CD4-positive, alpha-beta T cell treated with Interleukin-4 for 1 hour (primary cell): ENCODE measurements around the gene KDM2B.
A peak's percentile ranks its signal among the peaks of the same experiment; 100 is the strongest.
"Not testable (repeated sequence)": the region's sequence is repeated elsewhere in the genome, so short reads cannot be mapped to it uniquely, and the experiment has no call there.

Source experiments
- DNase-seq, 2 donors: peaks; one replicate each; pipeline ENCODE4 v3.0.0-alpha.2; 2020 to 2022

Gene KDM2B

DNA sequence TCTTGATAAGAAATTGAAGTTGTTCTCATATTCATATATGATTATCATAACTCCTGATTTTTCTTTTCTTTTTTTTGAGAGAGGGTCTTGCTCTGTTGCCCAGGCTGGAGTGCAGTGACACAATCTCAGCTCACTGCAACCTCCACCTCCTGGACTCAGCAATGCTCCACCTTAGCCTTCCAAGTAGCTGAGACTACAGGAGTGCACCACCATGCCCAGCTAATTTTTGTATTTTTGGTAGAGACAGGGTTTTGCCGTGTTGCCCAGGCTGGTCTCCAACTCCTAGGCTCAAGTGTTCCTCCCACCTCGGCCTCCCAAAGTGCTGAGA is 2.5 kb upstream of the KDM2B start:
- not testable (repeated sequence) for DNase-seq

DNA sequence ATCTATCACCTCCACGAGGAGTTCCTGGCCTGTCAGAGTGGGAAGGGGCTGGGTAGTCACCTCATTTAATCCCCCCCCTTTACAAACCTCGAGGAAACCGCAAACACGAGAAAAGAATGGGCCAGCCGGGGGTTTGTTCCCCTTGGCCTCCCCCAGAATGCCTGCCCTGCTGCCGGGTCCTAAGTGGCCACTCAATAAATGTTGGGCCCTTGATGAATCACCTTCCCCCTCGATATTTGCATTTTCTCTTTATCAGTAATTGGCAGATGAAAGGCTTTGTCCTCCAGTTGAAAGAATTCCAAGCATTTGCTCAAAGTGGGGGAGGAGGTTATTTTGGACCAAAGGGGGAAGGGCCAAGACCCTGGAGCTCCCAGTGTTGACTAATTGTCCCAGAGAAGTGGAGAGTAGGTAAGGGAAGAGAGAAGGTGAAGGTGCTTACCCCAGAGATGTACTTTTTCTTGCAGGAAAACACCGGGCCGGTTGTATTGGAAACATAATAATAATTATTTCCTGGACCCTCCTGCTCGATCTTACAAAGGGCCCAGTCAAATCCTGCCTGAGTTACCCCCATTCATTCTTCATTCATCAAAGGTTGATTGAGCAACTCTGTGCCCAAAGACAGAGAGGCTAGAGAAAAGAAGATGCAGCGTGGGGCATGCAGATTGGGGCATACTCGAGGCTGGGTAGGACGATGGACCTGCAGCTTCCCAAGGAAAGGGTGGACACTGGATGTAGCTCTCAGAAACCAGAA is 1.9 kb upstream of the KDM2B start:
- no peak for DNase-seq

DNA sequence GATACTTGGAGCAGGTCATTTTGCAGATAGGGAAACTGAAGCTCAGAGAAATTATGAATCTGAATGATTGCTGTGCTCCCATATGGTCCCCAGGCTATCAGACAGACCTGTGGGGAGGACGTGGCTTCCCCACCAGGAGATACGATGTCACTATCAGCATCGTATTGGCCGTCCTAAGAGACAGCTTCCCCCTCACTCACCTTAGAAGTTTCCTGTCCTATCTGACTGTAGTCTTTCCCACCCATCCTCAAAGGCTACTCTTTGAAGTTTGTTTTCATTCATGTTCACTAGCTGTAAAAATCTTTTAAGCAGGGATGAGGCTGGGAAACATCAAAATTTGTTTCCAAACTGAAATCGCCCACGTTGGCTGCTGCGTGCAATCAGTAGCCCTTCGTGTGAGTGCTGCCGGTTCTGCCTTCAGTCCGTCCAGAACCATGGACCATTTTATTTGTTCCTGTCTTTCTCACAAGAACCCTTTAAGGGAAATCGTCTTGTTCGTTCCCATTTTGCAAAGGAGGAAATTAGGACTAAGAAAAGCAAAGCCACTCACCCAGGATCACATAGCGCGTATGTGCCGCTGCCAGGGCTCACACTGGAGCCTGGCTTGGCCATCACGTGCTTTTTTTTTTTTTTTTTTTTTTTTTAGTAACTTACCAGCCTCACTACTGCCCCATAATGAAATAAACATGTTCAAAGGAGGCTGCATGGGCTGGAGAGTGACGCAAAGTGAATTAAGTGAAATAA is 1.0 kb upstream of the KDM2B start:
- peak in 1 of 2 donors; percentile 36 for DNase-seq

DNA sequence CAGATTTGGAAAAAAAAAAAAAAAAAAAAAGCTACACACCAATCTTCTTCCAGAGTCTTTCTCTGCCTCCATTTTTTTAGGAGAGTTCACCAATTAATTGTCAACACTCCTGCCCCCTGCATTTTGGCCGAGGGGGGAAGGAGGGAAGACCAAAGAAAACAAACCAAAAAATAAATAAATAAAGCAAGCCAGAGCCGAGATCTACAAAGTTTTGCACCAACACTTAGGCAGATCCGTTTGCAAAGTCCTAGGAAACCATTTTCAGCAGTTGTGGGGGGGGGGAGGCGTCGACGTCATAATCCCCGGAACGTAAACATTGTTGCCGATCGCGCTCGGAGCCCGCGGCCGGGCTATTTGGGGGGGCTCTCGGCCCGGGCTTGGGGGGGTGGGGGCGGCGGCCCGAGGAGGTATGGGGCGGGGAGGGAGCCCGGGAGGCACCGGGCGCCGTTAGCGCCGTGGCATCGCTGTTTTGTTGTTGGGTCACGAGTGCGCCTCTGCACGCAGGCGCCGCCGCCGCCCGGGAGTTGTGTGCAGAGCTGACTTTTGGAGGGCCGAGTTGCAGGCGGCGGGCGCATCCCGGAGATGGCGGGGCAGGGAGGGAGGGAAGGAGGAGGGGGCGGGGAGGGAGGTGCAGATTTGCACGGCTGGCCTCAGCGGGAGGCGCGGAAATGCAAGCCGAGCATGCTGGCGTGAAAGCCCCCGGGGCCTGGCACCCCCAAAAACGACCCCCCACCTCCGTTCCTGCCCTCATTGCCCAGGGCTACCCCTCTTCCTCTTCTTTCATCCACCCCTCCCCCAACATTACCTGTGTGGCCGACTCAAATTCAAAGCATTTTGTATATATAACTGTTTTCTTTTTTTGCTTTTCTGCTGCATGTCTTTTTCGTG is 598 bp downstream of the KDM2B start:
- DNase-seq = peak; percentile 76 to 85

DNA sequence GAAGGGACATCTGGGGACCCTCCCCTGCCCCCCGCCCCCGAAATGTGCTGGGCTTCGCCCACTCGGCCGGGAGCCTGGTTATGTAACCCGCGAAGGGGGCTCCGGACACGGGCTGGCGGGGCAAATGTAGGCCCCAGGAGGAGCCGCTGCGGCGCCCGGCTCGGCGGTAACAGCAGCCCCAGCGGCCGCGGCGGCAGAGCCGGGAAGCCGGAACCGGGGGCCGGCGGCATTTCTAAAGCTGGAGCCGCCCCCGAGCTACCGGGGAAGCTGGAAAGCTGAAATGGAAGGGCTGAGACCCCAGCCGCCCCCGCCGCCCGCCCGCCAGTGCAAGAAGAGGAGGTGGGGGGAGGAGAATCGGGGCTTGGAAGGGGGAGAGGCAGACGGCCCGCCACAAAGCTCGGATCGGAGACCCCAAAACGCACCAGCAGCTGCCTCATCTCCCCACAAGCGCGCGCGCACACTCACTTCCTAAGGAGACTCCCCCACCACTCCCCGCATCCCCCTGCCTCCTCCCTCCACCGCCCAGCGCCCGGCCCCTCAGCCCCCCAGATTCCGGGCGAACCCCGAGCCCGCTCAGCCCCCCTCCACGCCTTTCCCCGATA is 1.5 kb downstream of the KDM2B start:
- peak; percentile 37 to 46 for DNase-seq

DNA sequence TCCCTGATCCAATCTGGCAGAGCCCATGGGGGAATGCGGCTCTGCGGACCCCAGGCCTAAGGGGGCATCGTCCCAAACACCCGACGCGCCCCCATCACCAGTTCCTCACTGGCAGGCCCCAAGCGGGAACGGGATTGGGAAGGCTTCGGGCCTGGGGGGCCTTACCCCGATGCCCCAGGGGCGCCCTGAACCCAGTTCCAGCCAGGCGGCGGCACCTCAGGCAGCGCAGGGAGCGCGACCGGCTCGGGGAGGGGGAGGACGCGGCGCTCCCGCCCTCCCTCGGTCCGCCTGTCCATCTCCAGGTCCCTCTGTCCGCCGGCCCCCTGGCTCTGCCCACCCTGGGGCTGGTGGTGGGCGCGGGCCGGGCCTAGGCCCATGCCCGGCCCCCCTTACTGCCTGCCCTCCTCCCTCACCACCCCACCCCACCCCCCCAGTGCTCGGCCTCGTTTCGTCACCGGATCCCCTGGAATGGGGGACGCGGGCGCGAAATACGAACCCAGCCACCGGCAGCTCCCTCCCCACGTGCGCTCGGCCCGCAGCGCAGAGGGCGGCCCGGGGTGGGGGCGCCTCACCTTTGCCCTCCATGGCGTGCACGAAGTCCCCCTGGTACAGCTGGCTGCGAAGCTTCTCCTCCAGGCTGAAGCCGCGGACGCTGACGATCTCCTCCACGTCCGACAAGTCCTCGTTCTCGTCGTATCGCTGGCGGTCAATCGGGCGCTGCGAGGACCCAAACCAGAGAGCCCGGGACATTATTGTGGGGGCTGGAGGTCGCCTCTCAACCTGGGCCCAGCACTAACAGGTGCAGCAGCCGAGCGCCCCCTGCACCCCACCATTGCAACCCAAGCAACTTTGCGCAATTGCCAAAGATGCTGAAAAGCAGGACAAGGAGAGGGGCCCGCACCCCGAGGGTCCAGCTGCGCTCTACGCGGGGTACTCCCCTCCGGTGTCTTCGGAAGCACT is 2.3 kb downstream of the KDM2B start:
- peak; percentile 26 to 30 for DNase-seq

DNA sequence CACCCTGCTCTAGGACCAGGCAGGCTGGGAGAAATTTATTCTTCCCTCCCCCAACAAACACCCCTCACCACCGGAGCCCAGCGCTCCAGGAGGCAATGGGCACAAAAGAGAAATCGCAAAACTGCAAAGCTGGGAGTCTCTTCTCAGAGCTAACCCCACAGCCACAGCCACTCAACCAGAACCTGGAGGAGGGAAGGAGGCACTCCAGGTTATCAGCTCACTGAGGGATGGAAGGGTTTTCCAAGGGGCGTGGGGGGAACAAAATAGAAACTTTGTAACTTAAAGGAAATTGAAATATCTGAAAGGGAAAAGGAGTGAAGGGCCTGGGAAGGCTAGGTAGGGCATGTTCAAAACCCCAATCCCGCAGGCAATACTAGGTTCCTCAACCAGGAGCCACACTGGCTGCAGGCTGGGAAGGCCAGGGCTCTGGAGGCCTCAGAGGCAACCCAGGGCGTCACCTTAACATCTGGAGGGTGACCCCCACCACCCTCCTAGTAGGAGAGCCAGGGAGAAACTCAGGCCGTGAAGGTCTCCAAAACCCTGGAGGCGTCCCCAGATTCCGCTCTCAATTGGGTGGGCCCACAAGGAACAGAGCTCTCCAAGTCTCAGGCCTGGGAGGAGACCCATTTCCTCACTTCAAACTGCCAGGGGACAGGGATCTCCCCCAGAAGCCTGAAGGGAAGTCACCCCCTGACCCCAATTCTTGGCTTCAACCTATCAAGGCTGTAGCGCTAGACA is 3.2 kb downstream of the KDM2B start:
- DNase-seq = no peak

DNA sequence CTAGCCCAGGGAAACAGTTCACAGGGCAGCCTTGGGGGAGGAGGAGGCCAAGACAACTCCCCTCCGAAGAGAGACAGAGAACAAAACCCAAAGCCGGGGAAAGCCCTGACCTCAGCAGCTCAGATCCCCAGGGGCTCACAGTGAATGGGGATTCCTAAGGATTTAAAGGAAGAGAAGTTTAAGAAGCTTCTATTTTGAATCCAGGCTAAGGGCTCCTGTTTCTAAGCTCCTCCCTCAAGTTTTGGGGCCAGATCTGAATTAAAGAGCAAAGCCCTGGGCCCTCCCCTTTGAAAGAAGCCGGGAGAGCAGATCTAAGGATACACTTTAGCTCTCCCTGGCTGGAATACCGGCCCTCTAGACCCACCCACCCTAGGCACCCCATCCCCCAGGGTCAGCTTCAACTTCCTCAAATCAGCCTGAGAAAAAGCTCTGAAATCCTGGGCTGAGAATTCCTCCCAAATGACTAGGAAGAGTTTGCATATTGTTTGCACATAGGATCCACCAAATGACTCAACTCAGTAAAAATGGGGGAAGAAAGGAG is 3.9 kb downstream of the KDM2B start:
- DNase-seq = no peak

DNA sequence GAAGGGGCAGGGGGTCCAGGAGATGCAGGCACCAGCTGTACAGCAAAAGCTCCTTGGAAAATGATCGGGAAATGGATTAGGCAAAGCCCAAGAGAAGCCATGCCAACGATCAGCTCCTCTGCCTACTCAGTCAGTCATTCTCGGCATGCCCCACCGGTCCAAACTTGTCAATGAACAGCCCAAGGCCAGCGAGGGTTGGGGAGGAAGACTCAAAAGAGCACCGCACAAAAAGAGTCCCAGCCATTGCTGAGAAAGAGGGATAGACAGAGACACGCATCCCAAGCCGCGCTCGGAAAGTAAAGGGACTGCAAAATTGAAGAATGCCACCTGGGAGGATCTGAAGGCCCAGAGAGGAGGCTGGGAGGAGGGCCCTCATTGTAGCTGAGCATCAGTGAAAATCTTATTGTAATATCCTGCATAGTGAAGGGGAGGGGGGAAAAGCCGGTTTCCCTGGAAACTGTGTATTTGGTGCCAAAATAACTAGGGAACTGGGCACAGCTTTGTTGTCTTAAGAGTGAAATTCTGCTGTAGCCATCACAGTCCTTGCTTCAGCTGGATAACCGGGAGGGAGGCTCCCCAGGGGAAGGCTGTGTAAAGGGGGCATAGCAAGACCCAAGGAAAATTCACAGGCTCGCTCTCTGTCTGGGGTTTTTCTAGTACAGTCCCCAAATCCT is 4.7 kb downstream of the KDM2B start:
- DNase-seq = no peak

DNA sequence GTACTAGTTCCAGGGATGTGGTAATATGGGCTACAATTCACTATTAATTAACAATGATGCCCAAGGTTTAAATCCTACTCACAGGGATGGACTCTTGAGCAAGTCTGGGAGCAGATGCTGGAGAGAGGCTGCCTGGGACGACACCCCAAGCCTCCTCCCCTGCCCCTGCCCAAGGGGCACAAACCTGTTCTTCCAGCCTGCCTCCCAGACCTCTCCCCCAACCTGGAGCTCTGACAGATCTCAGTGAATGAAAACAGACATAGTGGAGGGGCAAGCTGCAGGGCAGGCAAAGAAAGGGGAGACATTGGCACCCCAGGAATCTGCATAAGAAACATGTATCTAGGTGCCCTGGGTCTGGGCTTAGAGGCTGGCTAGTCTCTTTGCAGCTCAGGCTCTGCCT is 5.8 kb downstream of the KDM2B start:
- no peak for DNase-seq

DNA sequence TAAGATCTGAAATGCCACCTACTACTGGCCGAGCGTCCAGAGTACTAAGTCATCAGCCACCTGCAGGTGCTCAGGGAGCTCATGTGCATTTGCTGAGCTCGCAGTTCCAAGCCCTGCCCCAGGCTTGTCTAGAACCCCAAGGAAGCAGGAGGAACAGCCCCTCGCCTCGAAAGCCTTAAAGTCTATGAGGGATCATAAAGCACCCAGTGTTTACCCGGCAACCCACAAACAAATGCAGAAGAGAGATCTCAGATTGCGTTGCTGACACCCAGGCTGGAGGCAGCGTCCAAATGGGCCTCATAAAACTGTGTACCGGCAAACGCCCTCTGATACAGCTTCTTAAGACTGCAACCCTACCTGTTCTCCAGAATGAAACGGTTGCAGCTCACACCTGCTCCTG is 6.8 kb downstream of the KDM2B start:
- no peak for DNase-seq

DNA sequence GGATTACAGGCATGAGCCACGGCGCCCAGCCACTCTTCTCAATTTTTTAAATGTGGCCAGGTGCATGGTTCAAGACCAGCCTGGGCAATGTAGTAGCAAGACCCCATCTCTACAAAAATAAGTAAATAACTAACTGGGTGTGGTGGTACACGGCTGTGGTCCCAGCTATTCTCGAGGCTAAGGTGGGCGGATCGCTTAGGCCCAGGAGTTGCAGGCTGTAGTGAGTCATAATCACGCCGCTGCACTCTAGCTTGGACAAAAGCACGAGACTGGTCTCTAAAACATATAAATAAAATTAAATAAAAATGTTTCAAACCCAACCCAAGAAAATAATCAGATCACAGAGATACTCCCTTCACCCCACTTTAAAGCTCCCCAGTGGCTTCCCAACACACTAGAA is 8.9 kb downstream of the KDM2B start:
- no peak for DNase-seq

DNA sequence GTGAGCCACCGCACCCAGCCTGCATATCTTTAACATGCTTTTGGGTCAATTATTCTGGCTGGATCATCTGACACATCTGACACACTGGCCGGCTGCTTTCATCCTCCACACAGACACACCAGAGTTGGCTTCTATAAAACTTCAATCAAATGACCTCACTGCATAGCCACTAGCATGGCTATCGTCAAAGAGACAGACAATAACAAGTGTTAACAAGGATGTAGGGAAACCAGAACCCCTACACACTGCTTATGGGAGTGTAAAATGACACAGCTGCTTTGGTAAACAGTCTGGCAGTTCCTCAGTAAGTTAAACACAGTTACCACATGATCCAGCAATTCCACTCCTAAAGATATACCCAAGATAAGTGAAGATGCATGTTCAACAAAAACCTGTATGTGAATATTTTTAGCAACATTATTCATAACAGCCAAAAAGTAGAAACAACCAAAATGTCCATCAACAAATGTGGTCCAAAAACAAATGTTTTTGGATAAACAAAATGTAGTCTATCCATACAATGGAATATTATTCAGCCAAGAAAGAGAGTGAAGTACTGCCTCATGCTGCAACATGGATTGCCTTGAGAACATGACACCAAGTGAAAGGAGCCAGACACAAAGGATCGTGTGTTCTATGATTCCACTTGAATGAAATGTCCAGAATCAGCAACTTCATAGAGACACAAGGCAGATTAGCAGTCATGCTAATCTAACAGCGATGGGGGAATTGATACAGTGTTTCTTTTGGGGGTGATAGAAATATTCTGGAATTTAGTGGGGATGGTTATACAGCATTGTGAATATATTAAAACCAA is 10.1 kb downstream of the KDM2B start:
- DNase-seq = no peak

DNA sequence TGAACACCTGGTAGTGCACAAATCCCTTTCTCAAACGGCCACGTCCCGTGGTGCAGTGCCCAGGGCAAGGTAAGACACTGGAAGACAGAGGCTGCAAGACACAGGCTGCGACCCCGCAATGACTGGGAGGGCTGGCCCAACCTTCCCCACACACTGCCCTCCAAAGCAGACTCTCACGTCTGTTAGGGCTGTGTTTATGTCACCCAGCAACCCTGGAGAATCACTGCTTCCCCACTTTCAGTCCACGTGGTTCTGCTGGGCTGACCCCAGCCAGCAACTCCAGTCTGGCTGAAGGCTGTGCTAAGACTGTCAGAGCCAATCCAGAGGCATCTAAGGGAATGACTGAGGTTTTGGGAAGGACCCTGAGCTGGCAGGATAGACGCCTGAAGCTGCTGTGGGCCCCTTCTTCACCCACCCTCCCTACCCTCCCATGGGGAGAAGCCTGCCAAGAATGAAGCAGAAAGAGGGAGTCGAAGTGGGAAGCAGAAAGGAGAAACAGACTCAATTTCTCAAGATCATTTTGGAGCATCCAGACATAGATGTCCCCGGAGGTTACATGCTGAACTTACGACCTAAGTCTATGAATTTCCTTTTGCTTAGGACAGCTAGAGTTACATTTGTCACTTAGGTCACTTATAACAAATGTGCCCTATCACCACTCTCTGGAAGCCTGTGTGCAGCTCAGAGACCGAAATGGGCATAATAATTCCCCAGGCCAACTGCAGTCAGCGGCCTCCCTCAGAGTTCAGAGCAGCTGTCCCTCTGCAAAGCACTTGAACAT is 11.7 kb downstream of the KDM2B start:
- no peak for DNase-seq

DNA sequence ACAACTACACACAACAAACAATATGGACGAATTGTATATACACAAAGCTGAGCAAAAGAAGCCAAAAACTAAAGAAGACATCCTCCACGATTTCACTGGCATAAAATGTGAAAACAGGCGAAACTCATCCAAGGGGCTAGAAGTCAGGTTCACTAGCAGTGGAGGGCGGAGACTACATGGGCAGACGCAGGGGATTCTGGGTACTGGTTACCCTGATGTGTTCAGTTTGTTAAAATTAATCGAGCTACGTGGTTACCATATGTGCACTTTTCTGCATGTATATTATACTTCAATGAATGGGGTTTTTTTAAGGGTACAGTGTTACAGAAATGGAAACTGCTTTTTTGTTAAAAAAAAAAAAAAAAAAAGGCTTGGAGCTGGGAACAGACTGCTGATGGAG is 12.3 kb downstream of the KDM2B start:
- DNase-seq = no peak

DNA sequence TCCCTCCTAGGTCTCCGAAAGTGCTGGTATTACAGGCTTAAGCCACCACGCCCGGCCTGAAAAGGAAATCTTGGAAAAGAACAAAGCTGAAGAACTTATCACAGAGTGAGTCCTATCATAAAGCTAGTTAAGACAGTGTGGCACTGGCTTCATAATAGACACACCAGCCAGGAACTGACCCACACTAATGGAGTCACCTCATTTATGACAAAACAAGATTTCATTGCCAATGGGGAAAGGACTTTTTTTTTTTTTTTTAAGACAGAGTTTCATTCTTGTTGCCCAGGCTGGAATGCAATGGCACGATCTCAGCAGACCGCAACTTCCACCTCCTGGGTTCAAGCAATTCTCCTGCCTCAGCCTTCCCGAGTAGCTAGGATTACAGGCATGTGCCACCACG is 15.7 kb downstream of the KDM2B start:
- DNase-seq = no peak

DNA sequence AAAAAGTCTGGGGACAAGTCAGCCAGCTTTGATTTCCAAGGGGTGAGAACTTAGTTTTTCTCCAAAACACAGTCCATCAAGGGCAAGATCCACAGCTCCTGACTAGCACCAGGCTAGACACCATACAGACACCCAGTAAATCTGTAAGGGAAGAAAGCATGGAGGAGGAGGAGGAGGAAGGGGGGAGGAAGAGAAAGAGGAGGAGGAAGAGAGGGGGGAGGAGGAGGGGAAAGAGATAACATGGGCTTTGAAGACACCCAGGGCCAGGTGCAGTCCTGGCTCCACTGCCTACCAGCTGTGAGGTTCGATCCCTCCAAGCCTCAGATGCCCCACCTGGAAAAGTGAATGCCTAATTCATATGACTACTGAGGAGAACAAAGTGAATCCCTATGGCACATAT is 18.3 kb downstream of the KDM2B start:
- no peak for DNase-seq

DNA sequence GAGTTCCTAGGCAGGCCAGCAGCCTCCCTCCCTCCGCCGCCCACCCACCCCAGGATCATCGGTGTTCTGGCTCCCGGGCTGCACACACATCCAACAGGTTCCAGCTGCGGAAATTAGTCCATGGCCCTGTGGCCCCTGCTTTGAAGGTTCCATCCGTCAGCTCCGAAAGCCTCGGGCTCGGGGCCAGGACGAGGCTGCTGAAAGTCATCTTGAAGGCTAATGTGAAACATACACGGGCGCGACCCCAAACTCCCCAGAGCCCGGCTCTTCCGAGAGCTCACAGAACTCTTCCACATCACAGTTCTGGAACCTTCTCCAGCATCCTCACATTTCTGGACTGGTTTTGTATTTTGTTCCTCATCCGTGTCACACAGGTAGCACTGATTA is 19.8 kb downstream of the KDM2B start:
- DNase-seq = no peak
